22Rv1 (cell line): Measurements from ENCODE around the gene FGFR4.

Source experiments
- CTCF ChIP-seq: fragments of 450-650 bp; IDR thresholded peaks from 2 replicates; pipeline ENCODE4 v1.5.1; 2017; ENCODE audit warnings: mild to moderate bottlenecking
- ZFX ChIP-seq: fragments of 450-650 bp; IDR thresholded peaks from 2 replicates; pipeline ENCODE4 v1.6.1; 2017; ENCODE audit warnings: antibody characterized with exemption, borderline replicate concordance

GRCh38 chr5:177080265-177080664 lies 6.5 kb upstream of the FGFR4 start:
- TF ChIP-seq CTCF: no peak
- TF ChIP-seq ZFX: no peak
